Stimulated activated CD4-positive, alpha-beta T cell treated with anti-CD3 and anti-CD28 coated beads, TNF-alpha, amount 100 ng/mL, for 24 hours (primary cell): ENCODE data around the gene RNF31.

Source experiments
- DNase-seq, 3 experiments: peaks; one replicate each; pipeline ENCODE4 v3.0.0-alpha.2; 2020; ENCODE audit warnings: low read depth in 3 of 3

The RNF31 gene

GRCh38 chr14:24159777-24160498 lies 12.6 kb downstream of the RNF31 start:
- DNase-seq, result no peak

GRCh38 chr14:24160499-24160849 lies 13.2 kb downstream of the RNF31 start:
- no peak for DNase-seq

- DNase-seq, result peak; percentile 97 to 99 (median 98)
Measured at GRCh38 chr14:24160850-24161804, 13.8 kb downstream of the RNF31 start, which contains the start of gene IRF9. IRF9 (plus strand) TSS chr14:24161265; CDS start chr14:24162145, 880 bp downstream.

GRCh38 chr14:24162093-24162492 lies 14.8 kb downstream of the RNF31 start:
- no peak for DNase-seq

GRCh38 chr14:24164518-24164991 lies 17.3 kb downstream of the RNF31 start:
- no peak for DNase-seq

GRCh38 chr14:24165785-24166184 lies 18.5 kb downstream of the RNF31 start:
- DNase-seq, result no peak

- no peak for DNase-seq
Measured at GRCh38 chr14:24167469-24168114, 20.3 kb downstream of the RNF31 start.

GRCh38 chr14:24171422-24172260 lies 24.3 kb downstream of the RNF31 start, which contains the start of gene REC8:
REC8 (plus strand) TSS chr14:24172080; CDS start chr14:24172553, 473 bp downstream.
- DNase-seq, result peak in 2 of 3 experiments; percentile 36 to 70

GRCh38 chr14:24172261-24172860 lies 25.1 kb downstream of the RNF31 start:
- no peak for DNase-seq

GRCh38 chr14:24172871-24173281 lies 25.6 kb downstream of the RNF31 start:
- no peak for DNase-seq

- DNase-seq, result no peak
Measured at GRCh38 chr14:24176599-24176998, 29.3 kb downstream of the RNF31 start.

- no peak for DNase-seq
Measured at GRCh38 chr14:24177041-24177825, 29.9 kb downstream of the RNF31 start.

- no peak for DNase-seq
Measured at GRCh38 chr14:24177891-24178290, 30.6 kb downstream of the RNF31 start.

GRCh38 chr14:24178399-24179178 lies 31.3 kb downstream of the RNF31 start:
- DNase-seq, result no peak

GRCh38 chr14:24179294-24179960 lies 32.1 kb downstream of the RNF31 start:
- DNase-seq, result no peak

GRCh38 chr14:24179961-24180796 lies 32.9 kb downstream of the RNF31 start:
- no peak for DNase-seq

- no peak for DNase-seq
Measured at GRCh38 chr14:24181371-24182077, 34.2 kb downstream of the RNF31 start.
